NCI-H82 treated with DMSO at 0.1 percent for 48 hours (cell line): Measurements from ENCODE around the gene ADGRG3.
"Not testable (repeated sequence)": the region's sequence is repeated elsewhere in the genome, so short reads cannot be mapped to it uniquely, and the experiment has no call there.

Experiments used
- DNase-seq: peaks from one replicate; lab custom pipeline; 2025; ENCODE audit not compliant: unreplicated experiment; lab: John Stamatoyannopoulos, UW

ADGRG3 gene

DNA sequence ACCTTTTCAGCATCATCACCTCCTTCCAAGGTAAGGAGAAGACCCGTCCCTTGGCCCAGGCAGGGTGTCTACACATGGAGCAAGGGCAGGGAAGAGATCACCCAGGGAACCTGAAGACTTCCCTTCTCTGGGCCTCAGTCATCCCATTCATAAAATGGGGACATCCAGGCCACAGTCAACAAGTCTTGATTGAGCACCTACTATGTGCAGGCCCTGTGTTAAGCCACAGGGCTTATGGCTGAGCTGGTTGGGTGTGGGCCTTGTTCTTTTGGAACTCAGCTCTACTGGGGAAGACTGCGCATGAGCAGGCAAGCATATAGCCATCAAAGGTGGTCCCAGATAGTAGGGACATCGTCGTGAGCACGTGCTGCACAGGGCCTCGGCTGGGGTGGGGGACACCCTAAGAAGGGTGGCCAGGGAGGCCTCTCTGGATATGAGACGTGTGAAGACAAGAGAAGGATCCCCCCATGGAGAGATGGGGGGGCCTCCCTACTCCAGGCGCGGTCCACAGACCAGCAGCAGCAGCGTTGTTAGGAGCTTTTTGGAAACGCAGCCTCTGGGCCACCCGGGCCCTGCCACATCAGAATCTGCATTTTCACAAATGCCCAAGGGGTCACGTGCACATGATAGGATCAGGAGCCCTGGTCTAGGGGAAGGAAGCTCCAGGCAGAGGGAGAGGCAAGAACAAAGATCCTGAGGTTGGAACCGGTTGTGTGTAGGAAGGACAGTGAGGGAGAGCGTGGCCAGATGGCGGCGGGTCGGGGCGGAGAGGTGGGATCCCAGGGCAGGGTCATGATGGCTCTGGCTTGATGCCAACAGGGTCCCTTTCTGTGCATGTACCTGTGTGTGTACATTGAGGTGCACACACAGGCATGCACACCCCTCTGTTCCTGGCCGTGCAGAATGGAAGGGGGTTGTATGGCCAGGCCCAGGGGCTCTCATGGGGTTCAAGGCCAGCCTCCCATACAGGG is 5.9 kb upstream of the ADGRG3 start:
- no peak for DNase-seq

DNA sequence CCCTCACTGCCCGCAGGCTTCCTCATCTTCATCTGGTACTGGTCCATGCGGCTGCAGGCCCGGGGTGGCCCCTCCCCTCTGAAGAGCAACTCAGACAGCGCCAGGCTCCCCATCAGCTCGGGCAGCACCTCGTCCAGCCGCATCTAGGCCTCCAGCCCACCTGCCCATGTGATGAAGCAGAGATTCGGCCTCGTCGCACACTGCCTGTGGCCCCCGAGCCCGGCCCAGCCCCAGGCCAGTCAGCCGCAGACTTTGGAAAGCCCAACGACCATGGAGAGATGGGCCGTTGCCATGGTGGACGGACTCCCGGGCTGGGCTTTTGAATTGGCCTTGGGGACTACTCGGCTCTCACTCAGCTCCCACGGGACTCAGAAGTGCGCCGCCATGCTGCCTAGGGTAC is 4.7 kb upstream of the ADGRG3 start:
- no peak for DNase-seq

DNA sequence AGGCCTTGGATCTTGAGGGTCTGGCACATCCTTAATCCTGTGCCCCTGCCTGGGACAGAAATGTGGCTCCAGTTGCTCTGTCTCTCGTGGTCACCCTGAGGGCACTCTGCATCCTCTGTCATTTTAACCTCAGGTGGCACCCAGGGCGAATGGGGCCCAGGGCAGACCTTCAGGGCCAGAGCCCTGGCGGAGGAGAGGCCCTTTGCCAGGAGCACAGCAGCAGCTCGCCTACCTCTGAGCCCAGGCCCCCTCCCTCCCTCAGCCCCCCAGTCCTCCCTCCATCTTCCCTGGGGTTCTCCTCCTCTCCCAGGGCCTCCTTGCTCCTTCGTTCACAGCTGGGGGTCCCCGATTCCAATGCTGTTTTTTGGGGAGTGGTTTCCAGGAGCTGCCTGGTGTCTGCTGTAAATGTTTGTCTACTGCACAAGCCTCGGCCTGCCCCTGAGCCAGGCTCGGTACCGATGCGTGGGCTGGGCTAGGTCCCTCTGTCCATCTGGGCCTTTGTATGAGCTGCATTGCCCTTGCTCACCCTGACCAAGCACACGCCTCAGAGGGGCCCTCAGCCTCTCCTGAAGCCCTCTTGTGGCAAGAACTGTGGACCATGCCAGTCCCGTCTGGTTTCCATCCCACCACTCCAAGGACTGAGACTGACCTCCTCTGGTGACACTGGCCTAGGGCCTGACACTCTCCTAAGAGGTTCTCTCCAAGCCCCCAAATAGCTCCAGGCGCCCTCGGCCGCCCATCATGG is 4.0 kb upstream of the ADGRG3 start:
- DNase-seq: no peak

DNA sequence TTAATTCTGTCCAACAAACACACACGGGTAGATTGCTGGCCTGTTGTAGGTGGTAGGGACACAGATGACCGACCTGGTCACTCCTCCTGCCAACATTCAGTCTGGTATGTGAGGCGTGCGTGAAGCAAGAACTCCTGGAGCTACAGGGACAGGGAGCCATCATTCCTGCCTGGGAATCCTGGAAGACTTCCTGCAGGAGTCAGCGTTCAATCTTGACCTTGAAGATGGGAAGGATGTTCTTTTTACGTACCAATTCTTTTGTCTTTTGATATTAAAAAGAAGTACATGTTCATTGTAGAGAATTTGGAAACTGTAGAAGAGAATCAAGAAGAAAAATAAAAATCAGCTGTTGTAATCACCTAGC is 3.5 kb upstream of the ADGRG3 start:
- no peak for DNase-seq

DNA sequence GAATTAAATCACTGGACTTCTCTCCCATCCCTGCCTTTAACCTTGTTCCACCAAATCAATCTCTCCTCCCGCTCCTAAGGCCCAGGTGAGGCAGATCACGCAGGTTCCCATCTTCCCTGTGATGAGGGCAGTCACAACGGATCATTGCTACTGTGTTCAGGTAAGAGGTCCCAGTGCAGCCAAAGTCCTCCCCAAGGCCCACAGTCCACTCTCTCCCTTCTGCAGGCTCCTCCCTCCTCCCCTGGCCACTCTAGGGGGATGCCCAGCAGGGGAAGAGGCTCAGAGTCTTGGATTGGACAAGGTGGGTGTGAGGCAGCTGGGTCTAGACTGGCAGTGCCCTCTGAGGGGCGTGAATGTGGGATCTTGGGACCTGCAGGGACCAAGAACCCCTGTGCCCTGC is 2.6 kb upstream of the ADGRG3 start:
- no peak for DNase-seq

DNA sequence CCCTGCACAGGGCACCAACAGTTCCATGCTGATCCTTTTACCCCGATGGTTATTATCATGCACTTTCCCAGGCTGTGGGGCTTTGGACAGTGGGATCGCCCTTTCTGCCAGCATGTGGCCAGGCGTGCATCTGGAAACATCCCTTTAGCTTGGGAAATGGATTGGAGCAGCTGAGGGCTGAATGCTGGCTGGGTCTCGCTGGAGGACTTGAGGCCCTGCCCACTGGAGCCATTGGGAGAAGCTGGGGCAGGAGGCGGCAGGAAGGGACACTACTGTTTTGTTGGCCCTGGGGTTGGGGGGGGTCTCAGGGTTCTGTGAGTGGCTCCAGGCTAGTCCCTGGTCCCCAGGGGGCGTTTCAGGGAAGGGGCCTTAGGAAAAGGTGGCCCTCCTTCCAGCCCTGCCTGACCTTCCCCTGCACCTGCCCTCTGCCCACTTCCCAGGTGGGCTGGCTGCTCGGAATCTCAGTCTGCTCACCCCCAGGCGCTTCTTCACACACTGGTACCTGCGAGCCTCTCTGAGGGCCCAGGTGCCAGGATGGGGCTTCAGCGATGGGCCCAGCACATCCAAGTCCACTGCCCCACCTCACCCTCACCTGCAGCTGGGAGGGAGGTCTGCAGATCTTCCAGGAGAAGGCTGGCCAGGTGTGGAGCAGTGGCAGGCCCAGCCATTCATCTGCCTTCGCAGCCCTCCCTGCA is 1.6 kb upstream of the ADGRG3 start:
- DNase-seq: no peak

DNA sequence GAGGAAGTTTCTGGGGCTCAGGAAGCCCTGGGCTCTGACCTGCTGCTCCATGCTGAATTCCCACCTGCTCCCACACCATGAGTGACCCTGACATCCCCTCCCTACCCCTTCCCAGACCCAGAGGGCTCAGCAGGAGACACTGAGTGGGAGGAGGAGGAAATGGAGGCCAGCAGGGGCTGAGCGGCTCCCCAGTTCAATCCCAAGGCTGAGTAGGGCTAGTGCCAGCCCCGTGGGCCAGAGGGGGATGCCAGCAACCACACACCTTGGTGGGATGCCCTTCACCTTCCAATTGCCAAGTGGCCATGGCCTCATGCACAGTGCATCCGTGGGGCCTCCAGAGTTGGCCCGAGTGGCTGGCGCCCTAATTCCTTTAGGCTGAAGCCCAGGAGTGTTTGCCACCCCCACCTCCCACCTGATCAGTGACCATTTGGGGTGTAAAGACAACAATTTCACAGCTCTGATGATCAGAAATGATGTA is 1.0 kb upstream of the ADGRG3 start:
- DNase-seq: no peak

DNA sequence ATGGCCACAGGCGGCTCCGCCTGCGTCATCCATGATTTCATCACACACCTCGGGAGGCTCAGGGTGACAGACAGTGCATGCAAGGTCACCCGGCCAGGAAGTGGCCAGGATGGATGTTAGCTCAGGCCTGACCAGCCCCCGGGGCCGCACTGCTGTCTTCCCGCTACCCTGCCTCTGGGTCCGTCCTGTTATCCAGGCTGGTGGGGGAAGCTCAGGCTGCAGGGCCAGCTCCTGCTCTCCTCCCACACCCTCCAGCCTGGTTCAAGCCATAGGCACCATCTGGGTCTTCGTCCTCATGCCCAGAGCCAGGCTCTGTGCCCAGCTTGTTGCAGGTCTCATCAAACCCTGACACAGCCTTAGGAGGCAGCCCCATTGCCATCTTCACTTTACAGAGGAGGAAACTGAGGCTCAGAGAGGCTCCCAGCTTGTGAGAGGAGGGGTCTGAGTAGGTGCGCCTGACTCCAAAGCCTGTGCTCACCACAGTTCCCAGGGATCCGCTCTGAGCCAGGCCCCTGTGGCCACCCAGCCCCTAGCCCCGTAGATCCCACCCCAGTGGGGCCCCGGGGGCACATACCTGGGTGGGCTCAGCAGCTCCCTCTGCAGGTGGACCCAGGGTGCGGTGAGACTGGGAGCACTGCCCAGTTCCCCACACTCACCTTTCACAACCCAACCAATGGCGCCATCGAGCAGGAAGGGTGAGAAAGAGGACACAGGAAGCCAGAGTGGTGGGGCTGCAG is 412 bp upstream of the ADGRG3 start:
- no peak for DNase-seq

DNA sequence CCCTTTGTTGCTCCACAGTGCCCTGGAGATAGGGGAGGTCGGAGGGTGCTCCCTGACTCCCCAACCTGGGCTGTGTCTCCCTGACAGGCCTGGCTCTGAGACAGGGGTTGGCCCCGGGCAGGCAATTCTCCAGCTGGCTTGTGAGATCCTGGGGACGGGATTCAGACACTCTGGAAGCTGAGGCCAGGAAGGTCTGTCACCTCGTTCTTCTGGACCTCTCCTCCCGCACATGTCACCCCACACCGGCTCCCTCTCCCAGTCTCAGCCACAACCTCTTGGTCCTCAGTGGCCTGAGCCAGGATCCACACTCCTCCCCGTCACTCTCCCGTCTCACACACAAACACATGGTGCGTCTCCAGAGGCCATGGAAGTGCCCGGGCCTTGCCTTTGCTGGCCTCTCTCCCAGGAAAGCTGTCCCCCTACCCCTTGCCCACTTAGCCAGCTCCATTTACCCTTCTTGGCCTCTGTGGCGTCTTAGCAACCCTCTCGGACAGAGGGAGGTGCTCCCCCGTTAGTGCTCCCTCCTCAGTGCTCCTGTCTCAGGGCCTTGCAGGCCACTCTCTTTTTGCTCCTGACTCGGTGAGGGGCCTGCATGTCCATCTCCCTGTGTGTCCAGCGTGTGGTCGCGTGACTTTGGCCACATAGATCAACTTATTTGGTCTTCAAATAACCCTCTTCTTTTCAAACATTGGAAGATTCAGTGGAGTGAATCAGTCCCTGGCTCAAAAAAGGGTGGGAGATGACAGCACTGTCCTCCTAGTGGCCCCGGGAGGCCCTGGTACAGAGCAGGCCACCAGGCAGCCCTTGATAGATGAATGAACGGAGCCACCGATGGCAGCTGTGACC is 747 bp downstream of the ADGRG3 start:
- DNase-seq: no peak

DNA sequence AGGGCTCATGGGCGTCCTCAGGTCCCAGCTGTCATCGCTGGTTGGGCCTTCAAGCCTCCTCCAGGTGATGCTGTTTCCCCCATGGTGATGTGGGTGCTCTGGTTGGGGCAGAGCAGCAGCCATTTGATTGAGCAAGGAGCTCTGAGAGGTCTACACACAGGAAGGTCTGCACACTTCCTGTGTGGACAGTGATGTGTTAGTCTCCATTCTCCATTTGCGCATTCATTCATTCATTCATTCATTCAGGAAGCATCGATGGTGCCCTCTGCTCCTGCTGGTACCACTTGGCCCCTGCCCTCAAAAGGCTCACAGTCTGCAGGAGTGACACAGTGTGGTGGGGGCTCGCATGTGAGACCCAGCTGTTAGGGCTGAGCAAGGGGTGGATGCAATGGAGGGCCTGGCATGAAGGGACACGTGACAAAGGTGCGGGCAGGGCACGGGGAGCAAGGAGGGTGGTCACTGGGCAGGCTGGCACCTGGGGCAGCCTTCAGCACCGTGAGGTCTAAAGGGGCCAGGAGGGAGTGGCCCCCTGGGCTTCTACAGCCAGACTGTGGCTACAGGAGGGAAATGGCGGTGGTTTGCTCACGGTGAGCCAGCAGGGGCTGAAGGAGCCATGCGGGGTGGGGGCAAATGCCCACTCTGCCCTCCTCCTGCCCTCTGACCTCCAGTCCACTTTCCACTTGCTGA is 1.5 kb downstream of the ADGRG3 start:
- DNase-seq: no peak

DNA sequence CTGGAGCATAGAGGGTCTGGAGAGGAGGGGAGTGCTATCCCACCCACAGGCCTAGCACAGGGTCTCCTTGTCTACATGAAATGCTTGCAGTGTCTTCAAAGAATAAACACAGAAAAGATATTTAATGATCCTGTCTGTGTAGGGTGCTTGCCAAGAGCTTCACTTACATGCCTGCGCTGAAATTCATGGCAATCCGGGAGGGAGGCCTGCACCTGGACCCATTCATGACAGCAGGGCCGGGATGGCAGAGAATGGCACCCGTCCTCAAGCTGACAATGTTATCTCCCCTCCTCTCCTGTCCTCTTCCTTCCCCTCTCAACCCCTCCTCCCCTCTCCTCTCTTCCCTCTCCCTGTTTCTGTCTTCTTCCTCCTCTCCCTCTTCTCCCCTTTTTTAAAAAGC is 2.1 kb downstream of the ADGRG3 start:
- DNase-seq: no peak

DNA sequence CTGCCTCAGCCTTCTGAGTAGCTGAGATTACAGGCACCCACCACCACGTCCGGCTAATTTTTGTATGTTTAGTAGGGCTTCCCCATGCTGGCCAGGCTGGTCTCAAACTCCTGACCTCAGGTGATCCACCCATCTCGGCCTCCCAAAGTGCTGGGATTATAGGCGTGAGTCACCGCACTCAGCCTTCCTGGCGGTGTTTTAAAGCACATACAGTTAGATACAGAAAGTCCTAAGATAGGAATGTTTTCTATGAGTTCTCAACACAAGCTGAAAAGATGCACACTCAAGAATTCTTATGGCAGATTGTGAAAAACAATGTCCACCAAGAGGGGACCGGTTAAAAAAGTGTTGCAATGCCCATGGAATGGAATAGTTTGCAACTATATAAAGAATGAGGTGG is 3.3 kb downstream of the ADGRG3 start:
- not testable (repeated sequence) for DNase-seq

DNA sequence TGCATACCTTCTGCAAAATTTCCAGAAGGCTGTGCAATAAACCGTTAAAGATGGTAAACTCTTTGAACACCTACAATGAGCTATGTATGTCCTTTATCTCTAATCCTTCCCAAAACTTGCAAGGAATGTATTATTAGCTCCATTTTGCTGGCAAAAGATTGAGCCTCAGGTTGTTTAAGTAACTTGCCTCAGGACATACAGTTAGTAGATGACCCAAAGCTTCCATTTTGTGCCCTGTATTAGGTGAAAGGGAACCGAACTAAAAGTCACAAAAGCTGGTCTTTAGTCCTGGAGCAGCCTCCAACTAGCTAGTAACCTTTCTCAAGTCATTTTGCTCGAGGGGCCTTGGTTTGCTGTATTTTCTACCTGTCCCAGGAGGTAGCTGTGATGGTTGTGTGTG is 4.3 kb downstream of the ADGRG3 start:
- DNase-seq: no peak

DNA sequence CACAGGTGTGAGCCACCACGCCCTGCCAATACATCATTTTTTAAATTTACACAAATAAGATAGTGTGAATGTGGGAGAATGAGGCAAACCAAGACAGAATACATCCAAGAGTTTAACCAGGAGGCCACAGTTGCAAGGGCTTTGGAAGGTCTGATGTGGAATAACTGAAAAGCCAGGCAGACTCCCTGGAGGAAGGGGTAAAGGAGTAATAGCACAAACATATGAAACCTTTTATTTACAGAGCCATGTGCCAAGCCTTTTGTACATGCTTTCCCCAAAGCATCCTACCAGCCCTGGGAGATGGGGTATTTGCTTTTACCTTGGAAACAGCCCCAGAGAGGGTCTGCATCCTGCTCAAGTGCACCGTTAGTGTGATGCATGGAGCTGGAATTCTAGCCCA is 4.7 kb downstream of the ADGRG3 start:
- DNase-seq: no peak

DNA sequence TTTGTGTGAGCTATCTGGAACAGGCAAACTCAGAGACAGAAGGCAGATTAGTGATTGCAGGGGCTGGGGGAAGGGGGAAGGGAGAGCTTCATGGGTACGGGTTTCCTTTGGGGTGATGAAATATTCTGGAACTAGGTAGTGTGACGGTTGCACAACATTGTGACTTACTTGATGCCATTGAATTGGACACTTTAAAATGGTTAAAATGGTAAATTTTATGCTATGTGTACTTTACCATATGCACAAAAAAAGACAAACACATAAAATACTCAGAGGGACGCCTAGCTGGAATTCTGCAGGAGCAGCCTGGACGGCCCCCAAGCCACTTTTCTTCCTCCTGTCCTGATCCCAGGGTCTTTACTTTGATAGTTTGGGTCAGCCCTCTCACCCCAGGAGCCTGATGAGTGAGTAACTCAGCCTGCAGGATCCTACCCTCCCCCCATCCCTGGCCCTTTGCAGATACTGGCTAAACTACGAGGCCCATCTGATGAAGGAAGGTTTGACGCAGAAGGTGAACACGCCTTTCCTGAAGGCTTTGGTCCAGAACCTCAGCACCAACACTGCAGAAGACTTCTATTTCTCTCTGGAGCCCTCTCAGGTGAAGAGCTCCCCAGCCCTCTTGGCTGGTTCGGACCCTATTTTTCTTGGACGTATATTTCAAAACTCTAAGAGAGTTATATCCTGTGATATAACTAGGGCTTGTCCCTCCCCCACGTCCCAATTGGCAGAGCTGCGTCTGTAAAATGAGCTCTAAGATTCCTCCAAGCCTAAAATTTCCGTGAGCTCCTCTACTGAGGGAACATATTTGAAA is 7.8 kb downstream of the ADGRG3 start:
- DNase-seq: no peak

DNA sequence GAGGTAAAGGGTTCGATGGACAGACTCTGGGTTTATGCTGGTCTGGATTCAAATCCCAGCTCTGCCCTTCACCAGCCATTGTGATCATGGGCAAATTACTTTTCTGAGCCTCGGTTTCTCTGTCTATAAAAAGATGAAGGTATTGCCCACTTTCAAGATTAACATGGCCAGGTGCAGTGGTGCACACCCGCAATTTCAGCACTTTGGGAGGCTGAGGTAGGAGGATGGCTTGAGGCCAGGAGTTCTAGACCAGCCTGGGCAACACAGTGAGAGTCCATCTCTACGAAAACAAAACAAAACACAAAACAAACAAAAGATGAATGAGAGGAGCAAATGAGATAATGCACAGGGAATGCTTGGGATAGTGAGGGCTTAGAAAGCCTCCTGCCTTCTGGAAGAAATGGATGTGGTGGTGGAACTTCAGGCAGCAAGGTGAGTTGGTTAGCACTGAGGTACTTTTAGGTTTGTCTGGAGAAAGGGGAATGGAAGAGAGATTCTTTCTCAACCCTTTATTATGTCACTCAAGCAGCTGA is 8.5 kb downstream of the ADGRG3 start:
- DNase-seq: no peak

DNA sequence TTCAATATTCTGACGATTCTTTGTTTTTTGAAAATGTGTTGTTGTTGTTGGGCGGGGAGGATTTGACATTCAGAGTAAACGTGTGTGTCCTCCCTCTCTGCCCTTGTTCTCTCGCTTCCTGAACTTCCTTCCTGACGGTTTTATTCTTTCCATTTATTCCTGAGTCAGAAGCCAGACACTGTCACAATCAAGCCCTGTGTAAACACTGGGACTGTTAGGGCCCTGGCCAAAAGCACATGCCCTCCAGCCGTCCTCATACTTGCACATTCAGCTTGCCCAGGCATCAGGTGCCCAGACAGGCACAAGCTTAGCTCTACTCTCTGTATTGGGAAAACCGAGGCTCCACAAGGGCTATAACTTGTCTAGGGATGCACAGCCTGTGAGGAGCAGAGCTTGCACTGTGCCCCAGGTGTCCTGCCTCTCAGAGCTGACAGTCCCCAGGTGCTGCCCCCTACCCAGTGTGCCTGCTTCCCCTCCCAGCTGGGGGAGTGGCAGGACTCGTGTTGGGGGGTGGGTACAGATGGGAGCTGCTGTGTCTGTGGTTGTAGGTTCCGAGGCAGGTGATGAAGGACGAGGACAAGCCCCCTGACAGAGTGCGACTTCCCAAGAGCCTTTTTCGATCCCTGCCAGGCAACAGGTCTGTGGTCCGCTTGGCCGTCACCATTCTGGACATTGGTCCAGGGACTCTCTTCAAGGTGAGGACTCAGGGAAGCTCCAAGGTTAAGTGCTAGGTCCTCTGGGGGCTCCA is 9.7 kb downstream of the ADGRG3 start:
- DNase-seq: no peak

DNA sequence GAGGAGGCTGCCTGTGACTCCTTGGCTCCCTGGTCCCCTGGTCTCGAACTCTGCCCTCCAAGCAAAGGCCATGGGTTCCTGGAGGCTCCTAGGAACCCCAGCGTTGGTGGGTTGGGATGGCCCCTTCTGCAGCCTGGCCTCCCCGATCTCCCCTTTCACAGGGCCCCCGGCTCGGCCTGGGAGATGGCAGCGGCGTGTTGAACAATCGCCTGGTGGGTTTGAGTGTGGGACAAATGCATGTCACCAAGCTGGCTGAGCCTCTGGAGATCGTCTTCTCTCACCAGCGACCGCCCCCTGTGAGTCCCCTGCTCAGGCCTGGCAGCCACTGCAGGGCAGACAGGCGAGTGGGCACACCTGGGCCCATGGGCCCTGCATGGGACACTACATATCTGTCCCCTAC is 10.9 kb downstream of the ADGRG3 start:
- no peak for DNase-seq
